ENCODE data around the gene AGPAT4.
"Not testable (repeated sequence)": the region's sequence is repeated elsewhere in the genome, so short reads cannot be mapped to it uniquely, and the experiment has no call there.

The AGPAT4 gene

GRCh38 chr6:161136655-161137054 lies 137.2 kb downstream of the AGPAT4 start:
- no peak for DNase-seq

- no peak for DNase-seq
These were observed 137.9 kb downstream of the AGPAT4 start for GRCh38 chr6:161135695-161136591.

GRCh38 chr6:161134550-161135298 lies 139.1 kb downstream of the AGPAT4 start:
- DNase-seq = no peak

GRCh38 chr6:161133963-161134362 lies 139.9 kb downstream of the AGPAT4 start:
- no peak for DNase-seq

GRCh38 chr6:161132384-161132783 lies 141.5 kb downstream of the AGPAT4 start:
- no peak for DNase-seq

- no peak for DNase-seq
These were observed 142.7 kb downstream of the AGPAT4 start for GRCh38 chr6:161130967-161131766.

- no peak for DNase-seq
These were observed 143.3 kb downstream of the AGPAT4 start for GRCh38 chr6:161130541-161130940.

GRCh38 chr6:161128680-161129196 lies 145.1 kb downstream of the AGPAT4 start:
- peak in 1 of 5 donors; percentile 20 for DNase-seq

GRCh38 chr6:161128230-161128629 lies 145.6 kb downstream of the AGPAT4 start:
- DNase-seq = no peak

GRCh38 chr6:161127071-161127740 lies 146.7 kb downstream of the AGPAT4 start:
- no peak for DNase-seq

- DNase-seq = no peak
These were observed 148.3 kb downstream of the AGPAT4 start for GRCh38 chr6:161125591-161125990.

GRCh38 chr6:161123319-161123718 lies 150.5 kb downstream of the AGPAT4 start:
- not testable (repeated sequence) for DNase-seq

GRCh38 chr6:161117942-161118341 lies 155.9 kb downstream of the AGPAT4 start:
- DNase-seq = no peak

- DNase-seq = no peak
These were observed 156.6 kb downstream of the AGPAT4 start for GRCh38 chr6:161117308-161117707.

GRCh38 chr6:161116554-161116953 lies 157.3 kb downstream of the AGPAT4 start:
- DNase-seq = no peak

- DNase-seq = no peak
These were observed 158.4 kb downstream of the AGPAT4 start for GRCh38 chr6:161115468-161115867.

GRCh38 chr6:161111261-161111660 lies 162.6 kb downstream of the AGPAT4 start:
- peak in 1 of 5 donors; percentile 58 for DNase-seq

- no peak for DNase-seq
These were observed 163.7 kb downstream of the AGPAT4 start for GRCh38 chr6:161110028-161110779.

GRCh38 chr6:161109366-161109765 lies 164.5 kb downstream of the AGPAT4 start:
- no peak for DNase-seq

GRCh38 chr6:161108916-161109315 lies 164.9 kb downstream of the AGPAT4 start:
- no peak for DNase-seq
